Measurements from ENCODE around the gene FAM53C.
"Not testable (repeated sequence)": the region's sequence is repeated elsewhere in the genome, so short reads cannot be mapped to it uniquely, and the experiment has no call there.

The FAM53C gene

GRCh38 chr5:138351517-138351916 is 13.5 kb downstream of the FAM53C start:
- DNase-seq, result no peak

- DNase-seq, result peak; percentile 93 to 94
These were observed 14.1 kb downstream of the FAM53C start, which contains the start of gene KDM3B for GRCh38 chr5:138352071-138352721. Gene KDM3B (plus strand): TSS chr5:138352685. CDS start chr5:138352796, 111 bp downstream.

- DNase-seq, result peak; percentile 74
These were observed 14.9 kb downstream of the FAM53C start for GRCh38 chr5:138352722-138353559.

- no peak for DNase-seq
These were observed 15.6 kb downstream of the FAM53C start for GRCh38 chr5:138353560-138354080.

- DNase-seq, result no peak
These were observed 16.3 kb downstream of the FAM53C start for GRCh38 chr5:138354387-138354786.

GRCh38 chr5:138354926-138355378 is 16.9 kb downstream of the FAM53C start:
- DNase-seq, result peak; percentile 48 to 60

DNA sequence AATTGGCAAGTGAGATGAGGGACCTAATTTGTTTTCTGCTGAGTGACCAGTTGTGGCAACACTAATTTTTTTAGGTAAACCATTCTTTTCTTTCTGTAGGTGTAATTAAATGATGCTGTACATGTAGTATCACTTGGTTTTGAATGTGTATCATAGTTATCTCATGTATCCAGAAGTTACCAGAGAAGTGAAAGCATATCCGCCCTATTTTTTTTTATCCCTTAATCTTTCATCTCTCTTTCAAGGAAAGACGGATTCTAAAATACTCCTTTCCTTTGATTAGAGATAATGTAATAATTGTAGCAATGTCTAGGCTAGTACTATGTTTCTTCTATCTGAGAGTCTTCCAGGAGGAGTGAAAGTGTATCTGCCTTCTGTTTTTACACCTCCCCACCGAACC is 21.6 kb downstream of the FAM53C start:
- no peak for DNase-seq

- DNase-seq, result no peak
These were observed 22.9 kb downstream of the FAM53C start for GRCh38 chr5:138360941-138361452.

GRCh38 chr5:138364576-138364975 is 26.5 kb downstream of the FAM53C start:
- no peak for DNase-seq

- no peak for DNase-seq
These were observed 28.7 kb downstream of the FAM53C start for GRCh38 chr5:138366632-138367382.

DNA sequence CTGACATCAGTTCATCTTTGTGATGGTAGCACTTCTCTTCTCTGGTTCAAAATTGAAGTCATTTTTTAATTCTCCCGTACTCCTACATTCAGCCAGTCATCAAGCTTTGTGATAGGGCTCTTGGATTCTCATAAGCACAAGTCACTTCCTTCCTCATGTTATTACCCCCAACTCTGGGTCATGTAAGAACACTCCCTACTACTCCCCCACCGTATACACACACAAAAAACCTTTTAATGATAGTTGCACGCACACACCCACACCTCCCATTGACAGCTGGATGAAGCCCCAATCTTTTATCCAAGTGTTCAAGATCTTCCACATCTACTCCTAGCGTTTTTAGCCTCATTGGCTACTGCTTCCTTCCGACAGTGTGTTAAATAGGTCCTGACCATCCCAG is 31.2 kb downstream of the FAM53C start:
- DNase-seq, result no peak

GRCh38 chr5:138369706-138370105 is 31.6 kb downstream of the FAM53C start:
- DNase-seq, result no peak

DNA sequence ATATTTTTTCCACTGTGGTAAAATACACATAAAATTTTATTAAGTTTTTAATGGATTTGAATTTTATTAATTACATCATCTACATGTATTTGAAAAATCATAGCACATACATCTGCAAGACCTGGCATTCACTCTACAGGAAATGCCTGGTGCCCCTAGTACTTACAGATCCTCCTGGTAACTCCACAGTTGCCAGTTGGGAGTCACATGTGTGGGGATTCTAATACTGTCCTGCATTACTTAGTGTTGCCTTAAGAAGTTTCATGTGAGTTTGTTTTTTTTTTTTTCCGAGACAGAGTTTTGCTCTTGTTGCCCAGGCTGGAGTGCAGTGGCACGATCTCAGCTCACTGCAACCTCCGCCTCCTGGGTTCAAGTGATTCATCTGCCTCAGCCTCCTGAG is 32.5 kb downstream of the FAM53C start:
- no peak for DNase-seq

GRCh38 chr5:138371454-138371853 is 33.4 kb downstream of the FAM53C start:
- DNase-seq, result no peak

- DNase-seq, result no peak
These were observed 34.2 kb downstream of the FAM53C start for GRCh38 chr5:138372225-138372624.

GRCh38 chr5:138372653-138373052 is 34.6 kb downstream of the FAM53C start:
- DNase-seq, result no peak

DNA sequence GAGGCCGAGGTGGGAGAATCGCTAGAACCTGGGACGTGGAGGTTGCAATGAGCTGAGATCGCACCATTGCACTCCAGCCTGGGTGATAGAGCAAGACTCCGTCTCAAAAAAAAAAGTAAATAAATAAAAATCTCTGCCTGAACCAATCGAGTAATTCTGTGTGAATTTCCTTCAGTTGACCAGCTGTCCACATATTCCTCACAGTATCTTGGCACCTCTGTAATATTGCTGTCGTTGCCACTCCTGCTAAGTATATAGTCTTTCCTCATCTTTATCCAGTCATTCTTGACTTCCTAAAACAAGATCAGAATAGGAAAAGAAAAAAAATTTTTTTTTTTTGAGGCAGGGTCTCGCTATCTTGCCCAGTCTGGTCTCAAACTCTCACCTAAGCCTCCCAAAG is 44.3 kb downstream of the FAM53C start:
- no peak for DNase-seq

DNA sequence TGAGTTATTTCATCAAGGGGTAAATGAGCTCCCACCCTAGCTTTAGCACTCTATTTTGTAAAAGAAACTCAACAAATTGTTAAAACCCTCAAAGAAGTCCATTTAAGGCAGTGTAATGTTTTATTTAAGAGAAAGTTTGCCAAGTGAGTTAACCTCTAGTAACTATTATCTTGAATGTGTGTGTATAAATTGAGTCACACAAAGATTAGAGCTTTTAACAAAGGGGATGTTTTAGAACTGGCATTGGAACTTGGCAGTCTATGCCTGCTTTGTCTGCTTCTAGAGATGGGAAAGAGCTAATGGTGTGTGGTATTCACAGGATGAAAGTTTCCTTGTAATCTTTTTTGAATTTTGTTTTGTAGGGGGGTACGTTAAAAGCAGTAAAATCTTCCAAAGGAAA is 47.6 kb downstream of the FAM53C start:
- no peak for DNase-seq

- DNase-seq, result no peak
These were observed 48.2 kb downstream of the FAM53C start for GRCh38 chr5:138386290-138386689.

- DNase-seq, result no peak
These were observed 51.3 kb downstream of the FAM53C start for GRCh38 chr5:138389332-138389731.

DNA sequence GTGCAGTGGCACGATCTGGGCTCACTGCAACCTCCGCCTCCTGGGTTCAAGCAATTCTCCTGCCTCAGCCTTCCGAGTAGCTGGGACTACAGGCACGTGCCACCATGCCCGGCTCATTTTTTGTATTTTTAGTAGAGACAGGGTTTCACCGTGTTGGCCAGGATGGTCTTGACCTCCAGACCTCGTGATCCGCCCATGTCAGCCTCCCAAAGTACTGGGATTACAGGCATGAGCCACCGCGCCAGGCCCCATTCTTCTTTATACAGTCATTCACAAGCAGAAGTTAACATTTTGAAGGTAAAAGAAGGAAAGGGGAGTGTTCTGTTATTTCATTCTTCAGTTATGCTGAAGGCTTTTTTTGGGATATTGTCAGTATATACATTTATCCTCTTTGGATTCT is 51.8 kb downstream of the FAM53C start:
- DNase-seq, result not testable (repeated sequence)

GRCh38 chr5:138391859-138392386 is 53.9 kb downstream of the FAM53C start:
- no peak for DNase-seq
